Astrocyte (in vitro differentiated cells and primary cell): ENCODE measurements around the gene MAN1A1. TPM values are rescaled to one million over a fixed set of nuclear protein-coding genes. Genes with fewer than 3 reads are reported as not detected.

ENCODE experiments used
- DNase-seq: peaks from one replicate; pipeline ENCODE4 v3.0.0-alpha.2; 2010; ENCODE audit warnings: low read depth
- FAIRE-seq: peaks from 2 replicates; lab custom pipeline; 2011; peaks lifted over from hg19 to GRCh38; lab: Jason Lieb, UNC
- H2AFZ ChIP-seq: 2 replicates; pipeline ENCODE4 v1.6.0; 2012; ENCODE audit warnings: low read depth, low read length, inconsistent platforms
- H3K27ac ChIP-seq: 2 replicates; pipeline ENCODE4 v1.5.1; 2011; ENCODE audit warnings: low read depth, low read length, inconsistent platforms
- H3K27me3 ChIP-seq: 2 replicates; pipeline ENCODE4 v1.6.0; 2011; ENCODE audit warnings: low read length, inconsistent platforms; ENCODE audit not compliant: insufficient read depth
- H3K36me3 ChIP-seq: 2 replicates; pipeline ENCODE4 v1.5.1; 2011; ENCODE audit warnings: low read length, inconsistent platforms; ENCODE audit not compliant: insufficient read depth
- H3K4me1 ChIP-seq: 2 replicates; pipeline ENCODE4 v1.5.1; 2011; ENCODE audit warnings: low read length, inconsistent platforms; ENCODE audit not compliant: insufficient read depth
- H3K4me2 ChIP-seq: 2 replicates; pipeline ENCODE4 v1.6.0; 2012; ENCODE audit warnings: low read length, inconsistent platforms
- H3K4me3 ChIP-seq: 2 replicates; pipeline ENCODE4 v1.5.1; 2011; ENCODE audit warnings: low read depth, mild to moderate bottlenecking, low read length, inconsistent platforms; ENCODE audit not compliant: insufficient read depth
- H3K79me2 ChIP-seq: 2 replicates; pipeline ENCODE4 v1.6.0; 2012; ENCODE audit warnings: mild to moderate bottlenecking, low read length, inconsistent platforms; ENCODE audit not compliant: insufficient read depth
- H3K9ac ChIP-seq: 2 replicates; pipeline ENCODE4 v1.6.0; 2012; ENCODE audit warnings: mild to moderate bottlenecking, low read length, inconsistent platforms
- H3K9me3 ChIP-seq: 2 replicates; pipeline ENCODE4 v1.5.1; 2012; ENCODE audit warnings: low read depth, mild to moderate bottlenecking, low read length, inconsistent platforms; ENCODE audit not compliant: insufficient read depth
- H4K20me1 ChIP-seq: 2 replicates; pipeline ENCODE4 v1.6.0; 2012; ENCODE audit warnings: low read length, inconsistent platforms; ENCODE audit not compliant: insufficient read depth
- H3K27ac Mint-ChIP-seq: one replicate; pipeline ENCODE4 v1.8.0; 2021; ENCODE audit warnings: mild to moderate bottlenecking, mixed read lengths; ENCODE audit not compliant: unreplicated experiment
- H3K27me3 Mint-ChIP-seq: one replicate; pipeline ENCODE4 v1.8.0; 2021; ENCODE audit warnings: low read depth, mixed read lengths; ENCODE audit not compliant: unreplicated experiment
- H3K36me3 Mint-ChIP-seq: one replicate; pipeline ENCODE4 v1.8.0; 2021; ENCODE audit warnings: low read depth, mixed read lengths; ENCODE audit not compliant: unreplicated experiment
- H3K4me1 Mint-ChIP-seq: one replicate; pipeline ENCODE4 v1.8.0; 2021; ENCODE audit warnings: low read depth, mixed read lengths; ENCODE audit not compliant: unreplicated experiment
- H3K4me3 Mint-ChIP-seq: one replicate; pipeline ENCODE4 v1.8.0; 2021; ENCODE audit warnings: mild to moderate bottlenecking, moderate library complexity, mixed read lengths; ENCODE audit not compliant: unreplicated experiment
- H3K9me3 Mint-ChIP-seq: one replicate; pipeline ENCODE4 v1.8.0; 2021; ENCODE audit warnings: mild to moderate bottlenecking, mixed read lengths; ENCODE audit not compliant: unreplicated experiment
- EZH2 ChIP-seq: IDR thresholded peaks from 2 replicates; pipeline ENCODE4 v1.6.1; 2012; ENCODE audit warnings: mild to moderate bottlenecking, low read length, inconsistent platforms; ENCODE audit not compliant: insufficient read depth
- total RNA-seq: library from RNA; stranded (reverse); gene quantifications from 2 replicates; pipeline ENCODE4 v1.2.1, GENCODE V29; 2021
- TF ChIP-seq, protein P1 (sequence below): IDR thresholded peaks from 2 replicates; pipeline ENCODE4 v1.5.1; 2011; ENCODE audit warnings: low read depth, mild to moderate bottlenecking, inconsistent platforms, low read length, moderate library complexity; ENCODE audit not compliant: insufficient read depth

The MAN1A1 gene
- total RNA-seq, 1 donor from 2014 or later = 11.7 TPM

DNA sequence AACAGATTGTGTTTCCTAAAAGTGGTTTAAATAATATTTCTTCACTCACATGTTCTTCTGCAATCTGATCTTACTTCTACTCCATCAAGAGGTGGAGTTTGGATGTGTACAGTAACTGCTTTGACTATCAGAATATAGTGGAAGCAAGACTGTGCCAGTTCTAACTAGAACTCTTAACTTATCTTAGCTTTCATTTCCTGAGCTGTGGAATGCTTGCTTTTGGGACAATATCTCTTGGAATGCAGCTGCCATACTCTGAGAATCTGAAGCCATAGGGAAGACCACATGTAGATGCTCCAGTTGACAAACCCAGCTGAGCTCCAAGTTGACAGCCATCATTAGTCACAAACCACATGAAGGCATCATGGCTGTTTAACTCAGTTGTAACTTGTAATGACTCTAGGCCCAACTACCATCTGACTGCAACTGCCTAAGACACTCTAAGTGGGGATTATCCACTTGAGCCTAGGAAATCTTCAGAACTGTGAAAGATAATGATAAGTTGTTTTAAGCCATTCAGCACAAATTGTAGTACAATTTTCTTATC, 40.8 kb upstream of the MAN1A1 start:
- no peaks in the 10 kb centered on the region for H3K9me3 ChIP-seq
- Mint-ChIP-seq H3K36me3 (no peaks in the 10 kb centered on the region), H3K4me3 (no peak overlapping the region), H3K9me3 (peaks cover 2% of the 10 kb centered on the region), H3K4me1 (peaks cover 5% of the 10 kb centered on the region), H3K27me3 (no peaks in the 10 kb centered on the region), H3K27ac (no peak overlapping the region)
- no peaks in the 10 kb centered on the region for H3K27me3 ChIP-seq
- TF ChIP-seq EZH2 = no peak
- TF ChIP-seq, protein P1, sequence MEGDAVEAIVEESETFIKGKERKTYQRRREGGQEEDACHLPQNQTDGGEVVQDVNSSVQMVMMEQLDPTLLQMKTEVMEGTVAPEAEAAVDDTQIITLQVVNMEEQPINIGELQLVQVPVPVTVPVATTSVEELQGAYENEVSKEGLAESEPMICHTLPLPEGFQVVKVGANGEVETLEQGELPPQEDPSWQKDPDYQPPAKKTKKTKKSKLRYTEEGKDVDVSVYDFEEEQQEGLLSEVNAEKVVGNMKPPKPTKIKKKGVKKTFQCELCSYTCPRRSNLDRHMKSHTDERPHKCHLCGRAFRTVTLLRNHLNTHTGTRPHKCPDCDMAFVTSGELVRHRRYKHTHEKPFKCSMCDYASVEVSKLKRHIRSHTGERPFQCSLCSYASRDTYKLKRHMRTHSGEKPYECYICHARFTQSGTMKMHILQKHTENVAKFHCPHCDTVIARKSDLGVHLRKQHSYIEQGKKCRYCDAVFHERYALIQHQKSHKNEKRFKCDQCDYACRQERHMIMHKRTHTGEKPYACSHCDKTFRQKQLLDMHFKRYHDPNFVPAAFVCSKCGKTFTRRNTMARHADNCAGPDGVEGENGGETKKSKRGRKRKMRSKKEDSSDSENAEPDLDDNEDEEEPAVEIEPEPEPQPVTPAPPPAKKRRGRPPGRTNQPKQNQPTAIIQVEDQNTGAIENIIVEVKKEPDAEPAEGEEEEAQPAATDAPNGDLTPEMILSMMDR = no peak
- peak; percentile 35 for DNase-seq
- H3K4me2 ChIP-seq = no peak overlapping the region
- H3K36me3 ChIP-seq = no peaks in the 10 kb centered on the region
- H3K9ac ChIP-seq = no peak overlapping the region
- no peak overlapping the region for H3K27ac ChIP-seq
- no peak for FAIRE-seq
- H4K20me1 ChIP-seq = no peaks in the 10 kb centered on the region
- no peaks in the 10 kb centered on the region for H3K79me2 ChIP-seq
- no peak overlapping the region for H2AFZ ChIP-seq
- H3K4me1 ChIP-seq = no peaks in the 10 kb centered on the region
- H3K4me3 ChIP-seq = no peak overlapping the region

DNA sequence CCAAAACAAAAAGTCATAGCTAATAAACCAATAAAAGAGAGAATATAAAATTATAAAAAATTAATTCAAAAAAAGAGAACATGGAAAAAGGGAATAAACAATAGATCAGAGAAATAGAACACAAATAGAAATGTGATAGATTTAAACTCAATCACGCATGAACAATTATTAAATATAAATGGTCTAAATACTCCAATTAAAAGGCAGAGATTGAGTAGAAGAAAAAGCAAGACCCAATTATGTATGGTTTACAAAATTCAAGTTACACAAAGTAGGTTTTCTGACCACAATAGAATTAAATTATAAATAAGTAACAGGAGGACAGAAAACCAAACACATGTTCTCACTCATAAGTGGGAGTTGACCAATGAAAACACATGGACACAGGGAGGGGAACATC, 36.4 kb upstream of the MAN1A1 start:
- Mint-ChIP-seq H3K4me1 (peaks cover 5% of the 10 kb centered on the region), H3K27me3 (no peaks in the 10 kb centered on the region), H3K27ac (no peak overlapping the region), H3K4me3 (no peak overlapping the region), H3K9me3 (peaks cover 2% of the 10 kb centered on the region), H3K36me3 (no peaks in the 10 kb centered on the region)
- Histone ChIP-seq H2AFZ (no peak overlapping the region), H3K4me1 (no peaks in the 10 kb centered on the region), H3K4me3 (no peak overlapping the region), H3K4me2 (no peak overlapping the region), H3K9me3 (no peaks in the 10 kb centered on the region), H3K27ac (no peak overlapping the region), H3K36me3 (no peaks in the 10 kb centered on the region), H4K20me1 (no peaks in the 10 kb centered on the region), H3K79me2 (no peaks in the 10 kb centered on the region), H3K9ac (no peak overlapping the region), H3K27me3 (no peaks in the 10 kb centered on the region)
- DNase-seq (no peak), FAIRE-seq (no peak)
- TF ChIP-seq, protein P1 = no peak
- TF ChIP-seq EZH2 = no peak

DNA sequence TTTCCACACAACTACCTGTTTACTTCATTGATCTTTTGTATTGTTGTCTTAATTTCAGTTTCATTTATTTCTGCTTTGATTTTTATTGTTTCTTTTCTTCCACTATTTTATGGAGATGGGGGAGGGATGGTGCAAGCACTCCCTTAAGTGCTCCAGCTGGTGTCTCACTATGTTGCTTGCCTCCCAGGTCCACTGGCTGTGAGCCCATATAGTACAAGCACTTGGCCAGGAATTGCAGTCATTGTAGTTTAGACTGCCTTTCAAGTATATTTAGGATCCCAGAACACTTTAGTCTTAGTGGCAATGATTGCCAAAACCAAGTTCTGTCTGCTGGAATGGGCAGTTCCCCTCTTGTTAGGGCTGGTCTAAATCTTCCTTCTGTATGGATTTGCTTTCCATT, 34.9 kb upstream of the MAN1A1 start:
- H3K4me2 ChIP-seq = no peak overlapping the region
- H3K27me3 ChIP-seq = no peaks in the 10 kb centered on the region
- Mint-ChIP-seq H3K36me3 (no peaks in the 10 kb centered on the region), H3K9me3 (peaks cover 4% of the 10 kb centered on the region), H3K4me3 (no peak overlapping the region), H3K4me1 (no peaks in the 10 kb centered on the region), H3K27ac (no peak overlapping the region), H3K27me3 (no peaks in the 10 kb centered on the region)
- no peak for FAIRE-seq
- H4K20me1 ChIP-seq = no peaks in the 10 kb centered on the region
- DNase-seq = peak; percentile 18
- no peaks in the 10 kb centered on the region for H3K79me2 ChIP-seq
- no peaks in the 10 kb centered on the region for H3K9me3 ChIP-seq
- H3K27ac ChIP-seq = no peak overlapping the region
- H3K9ac ChIP-seq = no peak overlapping the region
- TF ChIP-seq EZH2 = no peak
- TF ChIP-seq, protein P1 = no peak
- no peak overlapping the region for H3K4me3 ChIP-seq
- no peak overlapping the region for H2AFZ ChIP-seq
- no peaks in the 10 kb centered on the region for H3K4me1 ChIP-seq
- no peaks in the 10 kb centered on the region for H3K36me3 ChIP-seq
